Fibroblast of lung (primary cell): ENCODE results near the gene TFDP2. TPM values are rescaled to one million over a fixed set of nuclear protein-coding genes. Genes with fewer than 3 reads are reported as not detected.

Experiments used
- DNase-seq, 2 donors: peaks; one replicate each; pipeline versions ENCODE4 v3.0.0 to v3.0.0-alpha.2; 2010; ENCODE audit warnings: low read depth in 2 of 2
- H2AFZ ChIP-seq: 2 replicates; pipeline ENCODE4 v1.5.1; 2012; ENCODE audit warnings: low read length, control low read depth, inconsistent platforms
- H3K27ac ChIP-seq: 2 replicates; pipeline ENCODE4 v1.5.1; 2011; ENCODE audit warnings: low read length, control low read depth; ENCODE audit not compliant: insufficient read depth
- H3K27me3 ChIP-seq: 2 replicates; pipeline ENCODE4 v1.5.1; 2011; ENCODE audit warnings: mild to moderate bottlenecking, low read length; ENCODE audit not compliant: control insufficient read depth, insufficient read depth
- H3K36me3 ChIP-seq: 2 replicates; pipeline ENCODE4 v1.5.1; 2011; ENCODE audit warnings: low read length; ENCODE audit not compliant: control insufficient read depth, insufficient read depth
- H3K4me1 ChIP-seq: 2 replicates; pipeline ENCODE4 v1.5.1; 2011; ENCODE audit warnings: low read length; ENCODE audit not compliant: control insufficient read depth, insufficient read depth; ENCODE audit errors: extremely low read depth
- H3K4me2 ChIP-seq: 2 replicates; pipeline ENCODE4 v1.5.1; 2011; ENCODE audit warnings: low read length, control low read depth; ENCODE audit not compliant: insufficient read depth; ENCODE audit errors: extremely low read depth
- H3K4me3 ChIP-seq, 4 experiments: fragments of 200-600 bp in 1 of 4; sonication (generic) in 1 of 4; replicated peaks in 1 of 4; 2 replicates each; pipeline ENCODE4 v1.5.1; 2011 to 2016; ENCODE audit warnings: low read length in 4 of 4, low read depth in 3 of 4, mild to moderate bottlenecking in 3 of 4, control low read depth in 2 of 4, inconsistent platforms in 1 of 4, mixed read lengths in 1 of 4; ENCODE audit not compliant: insufficient read depth in 1 of 4; ENCODE audit errors: control extremely low read depth in 1 of 4
- H3K79me2 ChIP-seq: 2 replicates; pipeline ENCODE4 v1.5.1; 2012; ENCODE audit warnings: mild to moderate bottlenecking, low read length, inconsistent platforms; ENCODE audit not compliant: control insufficient read depth, insufficient read depth
- H3K9ac ChIP-seq: 2 replicates; pipeline ENCODE4 v1.5.1; 2011; ENCODE audit warnings: mild to moderate bottlenecking, low read length, control low read depth; ENCODE audit not compliant: insufficient read depth
- H3K9me3 ChIP-seq: 2 replicates; pipeline ENCODE4 v1.5.1; 2012; ENCODE audit warnings: low read depth, low read length; ENCODE audit not compliant: control insufficient read depth, insufficient read depth
- H4K20me1 ChIP-seq: 2 replicates; pipeline ENCODE4 v1.5.1; 2011; ENCODE audit warnings: low read length; ENCODE audit not compliant: control insufficient read depth, insufficient read depth; ENCODE audit errors: extremely low read depth
- EZH2 ChIP-seq: IDR thresholded peaks from 2 replicates; pipeline ENCODE4 v1.5.1; 2012; ENCODE audit warnings: low read length, control low read depth, mild to moderate bottlenecking; ENCODE audit errors: missing control alignments
- polyA plus RNA-seq, 2 donors: library from polyadenylated mRNA; depleted of rRNA in 1 of 2; stranded (reverse) in 1 of 2; unstranded in 1 of 2; fragments of >200 nt; gene quantifications; 2 replicates each; pipeline ENCODE4 v1.2.1, GENCODE V29; 2011 to 2012; ENCODE audit warnings: missing spikeins in 1 of 2
- total RNA-seq: library from RNA; depleted of rRNA; stranded (reverse); fragments of >200 nt; gene quantifications from 2 replicates; pipeline ENCODE4 v1.2.1, GENCODE V29; 2014
- TF ChIP-seq, protein P1 (sequence below), 2 donors: IDR thresholded peaks in 1 of 2; conservative IDR thresholded peaks in 1 of 2; 1 replicate in 1 of 2; 2 replicates in 1 of 2; pipeline ENCODE4 v1.5.1; 2011 to 2012; ENCODE audit warnings: low read length in 2 of 2, control low read depth in 1 of 2, inconsistent platforms in 1 of 2, low read depth in 1 of 2, mild to moderate bottlenecking in 1 of 2

TFDP2 gene
- total and polyA plus RNA-seq, 2 donors (not counting 1 experiment from before 2014, with no cell fraction given): 25.1 to 83.7 TPM

- no peak overlapping the region for H3K4me2 ChIP-seq
- no peak for TF ChIP-seq EZH2
- TF ChIP-seq, protein P1, sequence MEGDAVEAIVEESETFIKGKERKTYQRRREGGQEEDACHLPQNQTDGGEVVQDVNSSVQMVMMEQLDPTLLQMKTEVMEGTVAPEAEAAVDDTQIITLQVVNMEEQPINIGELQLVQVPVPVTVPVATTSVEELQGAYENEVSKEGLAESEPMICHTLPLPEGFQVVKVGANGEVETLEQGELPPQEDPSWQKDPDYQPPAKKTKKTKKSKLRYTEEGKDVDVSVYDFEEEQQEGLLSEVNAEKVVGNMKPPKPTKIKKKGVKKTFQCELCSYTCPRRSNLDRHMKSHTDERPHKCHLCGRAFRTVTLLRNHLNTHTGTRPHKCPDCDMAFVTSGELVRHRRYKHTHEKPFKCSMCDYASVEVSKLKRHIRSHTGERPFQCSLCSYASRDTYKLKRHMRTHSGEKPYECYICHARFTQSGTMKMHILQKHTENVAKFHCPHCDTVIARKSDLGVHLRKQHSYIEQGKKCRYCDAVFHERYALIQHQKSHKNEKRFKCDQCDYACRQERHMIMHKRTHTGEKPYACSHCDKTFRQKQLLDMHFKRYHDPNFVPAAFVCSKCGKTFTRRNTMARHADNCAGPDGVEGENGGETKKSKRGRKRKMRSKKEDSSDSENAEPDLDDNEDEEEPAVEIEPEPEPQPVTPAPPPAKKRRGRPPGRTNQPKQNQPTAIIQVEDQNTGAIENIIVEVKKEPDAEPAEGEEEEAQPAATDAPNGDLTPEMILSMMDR (conservative IDR thresholded peaks at IDR 0.05 in 1 of 2, IDR thresholded peaks at IDR 0.05 in 1 of 2; ENCODE audit: low read depth in 1 of 2, low read length in 2 of 2): no peak
- DNase-seq: peak; percentile 18 to 23
Observed at GRCh38 chr3:142022381-142022780, 127.0 kb downstream of the TFDP2 start.

GRCh38 chr3:142021127-142021526, 128.2 kb downstream of the TFDP2 start:
- H4K20me1 ChIP-seq: no peaks in the 10 kb centered on the region
- H3K27ac ChIP-seq: no peak overlapping the region
- no peak overlapping the region for H3K4me3 ChIP-seq
- H3K9ac ChIP-seq: no peak overlapping the region
- no peaks in the 10 kb centered on the region for H3K27me3 ChIP-seq
- H2AFZ ChIP-seq: no peak overlapping the region
- no peak overlapping the region for H3K4me2 ChIP-seq
- H3K36me3 ChIP-seq: no peaks in the 10 kb centered on the region
- DNase-seq: no peak
- no peaks in the 10 kb centered on the region for H3K79me2 ChIP-seq
- no peaks in the 10 kb centered on the region for H3K9me3 ChIP-seq
- TF ChIP-seq, protein P1 (conservative IDR thresholded peaks at IDR 0.05 in 1 of 2, IDR thresholded peaks at IDR 0.05 in 1 of 2; ENCODE audit: low read depth in 1 of 2, low read length in 2 of 2): no peak
- no peak for TF ChIP-seq EZH2
- no peaks in the 10 kb centered on the region for H3K4me1 ChIP-seq

More at GRCh38 chr3:142022381-142022780, 127.0 kb downstream of the TFDP2 start:
- Histone ChIP-seq H3K79me2 (no peaks in the 10 kb centered on the region), H4K20me1 (no peaks in the 10 kb centered on the region), H3K27ac (no peak overlapping the region), H3K4me1 (no peaks in the 10 kb centered on the region), H3K9ac (no peak overlapping the region), H3K36me3 (no peaks in the 10 kb centered on the region), H3K4me3 (no peak overlapping the region), H3K27me3 (no peaks in the 10 kb centered on the region), H3K9me3 (no peaks in the 10 kb centered on the region), H2AFZ (no peak overlapping the region)

DNA sequence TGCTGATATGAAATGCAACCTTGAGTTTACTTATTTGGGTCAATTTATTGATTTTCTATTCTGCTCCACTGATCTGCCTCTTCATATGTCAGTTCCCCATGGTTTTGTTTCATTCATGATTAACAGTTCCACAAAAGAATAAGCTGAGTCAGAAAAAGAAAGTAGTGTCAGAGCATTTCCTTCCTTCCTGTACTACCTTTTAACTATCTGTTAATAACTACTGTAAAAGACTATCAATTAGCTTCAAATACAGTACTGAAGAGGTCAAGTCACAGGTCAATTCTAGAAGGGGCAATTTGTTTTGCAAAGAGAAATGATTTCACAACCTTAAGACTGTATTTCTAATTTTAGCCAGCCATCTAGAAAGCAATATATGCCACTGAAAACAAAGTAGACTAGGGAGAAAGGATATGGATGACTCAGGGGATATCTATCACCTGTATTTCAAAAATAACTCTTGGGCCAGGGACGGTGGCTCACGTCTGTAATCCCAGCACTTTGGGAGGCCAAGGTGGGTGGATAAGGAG, 129.5 kb downstream of the TFDP2 start:
- Histone ChIP-seq H3K9me3 (no peaks in the 10 kb centered on the region), H3K4me2 (no peak overlapping the region), H3K4me1 (no peaks in the 10 kb centered on the region), H4K20me1 (no peaks in the 10 kb centered on the region), H3K36me3 (no peaks in the 10 kb centered on the region), H3K27me3 (no peaks in the 10 kb centered on the region), H3K9ac (no peak overlapping the region), H2AFZ (no peak overlapping the region), H3K27ac (no peak overlapping the region), H3K4me3 (no peak overlapping the region), H3K79me2 (no peaks in the 10 kb centered on the region)
- DNase-seq: peak in 1 of 2 donors; percentile 40
- TF ChIP-seq EZH2: no peak
- TF ChIP-seq, protein P1 (conservative IDR thresholded peaks at IDR 0.05 in 1 of 2, IDR thresholded peaks at IDR 0.05 in 1 of 2; ENCODE audit: low read depth in 1 of 2, low read length in 2 of 2): no peak
